HepG2 (cell line): Measurements from ENCODE around the gene INHA. TPM values are rescaled to one million over a fixed set of nuclear protein-coding genes. Genes with fewer than 3 reads are reported as not detected.

Experiments
- ATAC-seq: fragments of 200-7000 bp; cut with Tn5 transposase; 3 replicates; pipeline ENCODE4 v1.9.1; 2020; ENCODE audit warnings: mild to moderate bottlenecking, moderate library complexity
- BruUV-seq: library from RNA; stranded (reverse); fragments of 400-500 nt; replicated peaks from 2 replicates; lab custom pipeline; 2021; lab: Mats Ljungman, UMichigan
- CTCF ChIA-PET: fragments of 300-600 bp; formaldehyde crosslinking; extraction: SDS; loops from one replicate; lab custom pipeline; 2021; ENCODE audit warnings: low total read pairs, inconsistent platforms, low intra/inter-chr PET ratio; lab: Yijun Ruan, JAX
- POLR2A ChIA-PET: fragments of 350-600 bp; sonication (Branson Sonifier 250); formaldehyde crosslinking; loops from one replicate; lab custom pipeline; 2020; ENCODE audit warnings: antibody characterized with exemption, inconsistent platforms; lab: Yijun Ruan, JAX
- DNase-seq: peaks from one replicate; pipeline ENCODE4 v3.0.0-alpha.2; 2015; ENCODE audit warnings: low spot score
- FAIRE-seq: peaks from 3 replicates; lab custom pipeline; 2011; peaks lifted over from hg19 to GRCh38; lab: Jason Lieb, UNC
- H2AFZ ChIP-seq: one replicate; pipeline ENCODE4 v1.6.1; 2011; ENCODE audit warnings: low read length, inconsistent platforms
- H3K27ac ChIP-seq: fragments of 300-600 bp; 3 replicates; pipeline ENCODE4 v1.8.0; 2011; ENCODE audit warnings: mixed run types, mild to moderate bottlenecking, mixed read lengths, low read length, inconsistent platforms; ENCODE audit not compliant: insufficient read depth; ENCODE audit errors: extremely low read length
- H3K27me3 ChIP-seq, 2 experiments: fragments of 200-600 bp in 1 of 2; 2 replicates in 1 of 2; 3 replicates in 1 of 2; pipeline versions ENCODE4 v1.6.0 to v1.8.0; 2011; ENCODE audit warnings: low read length in 2 of 2, mild to moderate bottlenecking in 2 of 2, moderate library complexity in 2 of 2, inconsistent platforms in 1 of 2; ENCODE audit not compliant: insufficient read depth in 2 of 2, control insufficient read depth in 1 of 2
- H3K36me3 ChIP-seq, 2 experiments: fragments of 200-600 bp in 1 of 2; replicated peaks in 1 of 2; 2 replicates in 1 of 2; 3 replicates in 1 of 2; pipeline versions ENCODE4 v1.5.1 to v1.8.0; 2011; ENCODE audit warnings: low read length in 2 of 2, inconsistent platforms in 1 of 2; ENCODE audit not compliant: insufficient read depth in 2 of 2, control insufficient read depth in 1 of 2
- H3K4me1 ChIP-seq: 2 replicates; pipeline ENCODE4 v1.5.1; 2012; ENCODE audit warnings: low read length, inconsistent platforms; ENCODE audit not compliant: insufficient read depth
- H3K4me2 ChIP-seq: 2 replicates; pipeline ENCODE4 v1.6.0; 2011; ENCODE audit warnings: low read depth, low read length, inconsistent platforms
- H3K4me3 ChIP-seq, 3 experiments: fragments of 200-600 bp in 1 of 3; sonication (generic), shearing (Covaris generic) in 1 of 3; replicated peaks in 1 of 3; 2 replicates each; pipeline ENCODE4 v1.5.1; 2011 to 2016; ENCODE audit warnings: low read length in 3 of 3, inconsistent platforms in 2 of 3, low read depth in 2 of 3, mild to moderate bottlenecking in 2 of 3, control low read depth in 1 of 3, mixed read lengths in 1 of 3; ENCODE audit not compliant: insufficient read depth in 1 of 3
- H3K79me2 ChIP-seq: one replicate; pipeline ENCODE4 v1.6.1; 2011; ENCODE audit warnings: low read length, inconsistent platforms; ENCODE audit not compliant: insufficient read depth
- H3K9ac ChIP-seq: 2 replicates; pipeline ENCODE4 v1.6.0; 2011; ENCODE audit warnings: mild to moderate bottlenecking, low read depth, low read length, inconsistent platforms; ENCODE audit not compliant: insufficient read depth
- H3K9me3 ChIP-seq: 2 replicates; pipeline ENCODE4 v1.5.1; 2012; ENCODE audit warnings: mild to moderate bottlenecking, low read length
- H4K20me1 ChIP-seq: 2 replicates; pipeline ENCODE4 v1.6.0; 2011; ENCODE audit warnings: inconsistent platforms, mild to moderate bottlenecking, low read length, moderate library complexity; ENCODE audit not compliant: insufficient read depth
- AGO2 ChIP-seq: fragments of 200-400 bp; formaldehyde crosslinking; optimal IDR thresholded peaks from 2 replicates; pipeline ENCODE3; 2017; ENCODE audit warnings: mild to moderate bottlenecking, low read depth, low read length, moderate library complexity
- ATF7 ChIP-seq, 2 experiments: fragments of 450-650 bp in 1 of 2; sonication (generic) in 1 of 2; formaldehyde crosslinking in 1 of 2; IDR thresholded peaks; 2 replicates each; pipeline versions ENCODE4 v1.4.0 to v1.6.1; 2016 to 2020; ENCODE audit warnings: antibody characterized with exemption in 1 of 2, mild to moderate bottlenecking in 1 of 2, missing genetic modification reagents in 1 of 2
- GZF1 ChIP-seq: sonication (generic); formaldehyde crosslinking; IDR thresholded peaks from 2 replicates; pipeline ENCODE4 v1.5.1; 2020; ENCODE audit warnings: mild to moderate bottlenecking, missing genetic modification reagents
- HOXD1 ChIP-seq: sonication (generic); formaldehyde crosslinking; IDR thresholded peaks from 2 replicates; pipeline ENCODE4 v1.5.0; 2020; ENCODE audit warnings: missing genetic modification reagents
- IRF2 ChIP-seq: IDR thresholded peaks from 2 replicates; pipeline ENCODE4 v1.6.1; 2018; ENCODE audit warnings: missing genetic modification reagents, missing compliant biosample characterization
- KAT8 ChIP-seq: IDR thresholded peaks from 2 replicates; pipeline ENCODE4 v1.6.1; 2016; ENCODE audit warnings: missing genetic modification reagents, missing compliant biosample characterization
- MXD1 ChIP-seq: sonication (generic); formaldehyde crosslinking; IDR thresholded peaks from 2 replicates; pipeline ENCODE4 v1.4.0; 2020; ENCODE audit warnings: mild to moderate bottlenecking, missing genetic modification reagents
- NR2F1 ChIP-seq, 2 experiments: fragments of 450-650 bp in 1 of 2; formaldehyde crosslinking in 1 of 2; IDR thresholded peaks; 2 replicates each; pipeline versions ENCODE4 v1.5.0 to v1.6.1; 2016 to 2020; ENCODE audit warnings: mild to moderate bottlenecking in 1 of 2, missing compliant biosample characterization in 1 of 2, missing genetic modification reagents in 1 of 2, moderate library complexity in 1 of 2
- REXO4 ChIP-seq: sonication (generic); formaldehyde crosslinking; IDR thresholded peaks from 2 replicates; pipeline ENCODE4 v1.8.0; 2022; ENCODE audit warnings: missing genetic modification reagents, mild to moderate bottlenecking, borderline replicate concordance
- SIN3A ChIP-seq: IDR thresholded peaks from 2 replicates; pipeline ENCODE4 v1.6.1; 2011; ENCODE audit warnings: low read depth, mild to moderate bottlenecking, control low read depth, low read length, borderline replicate concordance
- SNAI1 ChIP-seq: sonication (generic); formaldehyde crosslinking; IDR thresholded peaks from 2 replicates; pipeline ENCODE4 v1.5.0; 2020; ENCODE audit warnings: mild to moderate bottlenecking, missing genetic modification reagents, borderline replicate concordance
- SRSF1 ChIP-seq: fragments of 200-400 bp; formaldehyde crosslinking; optimal IDR thresholded peaks from 2 replicates; pipeline ENCODE3; 2017; ENCODE audit warnings: mild to moderate bottlenecking, low read depth, low read length, moderate library complexity
- ZFP37 ChIP-seq: sonication (generic); formaldehyde crosslinking; IDR thresholded peaks from 2 replicates; pipeline ENCODE4 v1.4.0; 2020; ENCODE audit warnings: missing genetic modification reagents, borderline replicate concordance
- ZFY ChIP-seq: sonication (generic); formaldehyde crosslinking; IDR thresholded peaks from 2 replicates; pipeline ENCODE4 v1.4.0; 2020; ENCODE audit warnings: missing genetic modification reagents
- ZNF207 ChIP-seq: fragments of 450-650 bp; IDR thresholded peaks from 2 replicates; pipeline ENCODE4 v1.6.1; 2016; ENCODE audit warnings: antibody characterized with exemption, borderline replicate concordance
- ZNF292 ChIP-seq: sonication (generic); formaldehyde crosslinking; IDR thresholded peaks from 2 replicates; pipeline ENCODE4 v1.8.1; 2022; ENCODE audit warnings: mild to moderate bottlenecking, low read depth, missing genetic modification reagents, borderline replicate concordance
- ZNF629 ChIP-seq: sonication (generic); formaldehyde crosslinking; conservative IDR thresholded peaks from 2 replicates; pipeline ENCODE4 v1.5.0; 2020; ENCODE audit warnings: missing genetic modification reagents
- ZNF768 ChIP-seq: sonication (generic); formaldehyde crosslinking; IDR thresholded peaks from 2 replicates; pipeline ENCODE4 v1.4.0; 2020; ENCODE audit warnings: missing genetic modification reagents
- ZNF879 ChIP-seq: sonication (generic); formaldehyde crosslinking; IDR thresholded peaks from 2 replicates; pipeline ENCODE4 v1.8.1; 2023; ENCODE audit warnings: missing genetic modification reagents
- WGBS: methylation state at CpG from one replicate; pipeline ENCODE4 v1.1.6; 2017; ENCODE audit warnings: low lambda C conversion rate; 5-methylcytosine and 5-hydroxymethylcytosine counted together
- in situ Hi-C: cut with HindIII; loops from 2 replicates; pipeline ENCODE4 v1.10.0; 2017; ENCODE audit warnings: low pct_unique_long_range_greater_than_20kb; ENCODE audit not compliant: extremely low pct_ligation_motif_present
- intact Hi-C: fragments of 100-400 bp; cut with micrococcal nuclease; formaldehyde crosslinking; loops from one replicate; pipeline ENCODE4 v1.10.0; 2022; ENCODE audit not compliant: unreplicated experiment
- polyA plus RNA-seq, 8 experiments: library from polyadenylated mRNA; depleted of rRNA in 3 of 8; stranded (reverse) in 7 of 8; unstranded in 1 of 8; fragments of >200 nt; fragmentation: Illumina TruSeq in 4 of 8; extraction: Trizol in 4 of 8; gene quantifications; 2 replicates each; pipeline versions ENCODE4 v1.2.1 to v1.2.3, GENCODE V29; 2011 to 2016; ENCODE audit warnings: low read depth in 4 of 8, missing spikeins in 1 of 8, mixed read lengths in 1 of 8; ENCODE audit not compliant: insufficient read depth in 1 of 8
- total RNA-seq, 5 experiments: library from RNA; depleted of rRNA; stranded (reverse); fragments of >200 nt; fragmentation: Illumina TruSeq; extraction: Trizol; gene quantifications; 2 replicates each; pipeline ENCODE4 v1.2.3, GENCODE V29; 2016; ENCODE audit warnings: low read depth in 1 of 5

INHA gene
- total and polyA plus RNA-seq, 2 of the 13 experiments (the other 11 are each of a cell fraction or from before 2014, with no cell fraction given): 4.1 to 15.2 TPM

GRCh38 chr2:219575566-219576504 is 3.7 kb downstream of the INHA start:
- FAIRE-seq (peak; percentile 47), ATAC-seq (peak; percentile 4), DNase-seq (peak; percentile 79)
- Histone ChIP-seq H2AFZ (no peak overlapping the region), H3K27me3 (no peaks in the 10 kb centered on the region), H3K36me3 (no peaks in the 10 kb centered on the region), H4K20me1 (no peaks in the 10 kb centered on the region), H3K27ac (peak overlapping the region; percentile 86), H3K4me2 (peak overlapping the region; percentile 79), H3K9ac (peak overlapping the region; percentile 65), H3K9me3 (no peaks in the 10 kb centered on the region), H3K4me1 (peaks cover 82% of the 10 kb centered on the region), H3K79me2 (peaks cover 2% of the 10 kb centered on the region), H3K4me3 (peak overlapping the region in 2 of 3 experiments; percentile 15 to 45; a peak in 3 of 6 replicates)
- WGBS: 37% methylated on average over 6 of the region's 6 CpGs
- CTCF ChIA-PET: interaction anchor here (1.8 kb wide), 1 partner anchor 66 kb away, joined by 5 read pairs; no protein-coding TSS in a partner anchor
- intact Hi-C loops (loop anchor here (1.0 to 5.0 kb wide), 2 partner anchors 33 to 51 kb away; partner anchors contain the start of genes CHPF and SLC4A3), in situ Hi-C loops (no loop called here)
- POLR2A ChIA-PET: interaction anchor here (0.6 to 5.5 kb wide), 7 partner anchors 13 to 205 kb away, joined by 3 to 82 read pairs (median 6); partner anchors contain the start of genes CHPF, GMPPA, STK11IP and TMEM198
- no TSS peak for BruUV-seq
- TF ChIP-seq ZNF879 (CRISPR knock-in tag) (no peak), SIN3A (0 out of 2 replicates have a peak, but pooled peaks have one; percentile 18), GZF1 (CRISPR knock-in tag) (no peak), REXO4 (0 out of 2 replicates have a peak, but pooled peaks have one; percentile 3), HOXD1 (CRISPR knock-in tag) (peak; percentile 55; the same call in 1 of the 2 replicates), SRSF1 (no peak), AGO2 (no peak), ZNF629 (peak; percentile 71), ZNF207 (no peak), ZFP37 (CRISPR knock-in tag) (peak; percentile 66; the same call in 1 of the 2 replicates), KAT8 (CRISPR knock-in tag) (0 out of 2 replicates have a peak, but pooled peaks have one; percentile 22), IRF2 (no peak), MXD1 (CRISPR knock-in tag) (0 out of 2 replicates have a peak, but pooled peaks have one; percentile 9), SNAI1 (CRISPR knock-in tag) (no peak), ATF7 (IDR thresholded peaks at IDR 0.05) (no peak), ATF7 (CRISPR knock-in tag; IDR thresholded peaks at IDR 0.05) (no peak; the same call in 1 of the 2 replicates), ZNF768 (CRISPR knock-in tag) (no peak), ZNF292 (0 out of 2 replicates have a peak, but pooled peaks have one; percentile 23), NR2F1 (CRISPR knock-in tag; IDR thresholded peaks at IDR 0.05) (0 out of 4 replicates have a peak, but pooled peaks of 1 of the 2 experiments have one; percentile 27), ZFY (CRISPR knock-in tag) (peak; percentile 21; the same call in 1 of the 2 replicates)
